ACC112 (cell line): ENCODE data around the gene CCDC24.
A peak's percentile ranks its signal among the peaks of the same experiment; 100 is the strongest.

ENCODE experiments used
- H2AFZ ChIP-seq: fragments of 200-600 bp; sonication (generic); one replicate; pipeline ENCODE4 v1.6.0; 2017; ENCODE audit warnings: antibody characterized with exemption, low read length; ENCODE audit not compliant: unreplicated experiment
- H3K27ac ChIP-seq: fragments of 200-600 bp; sonication (generic); 2 replicates; pipeline ENCODE4 v1.5.1; 2014; ENCODE audit warnings: low read depth, mild to moderate bottlenecking, antibody characterized with exemption, low read length, moderate library complexity
- H3K27me3 ChIP-seq: fragments of 200-600 bp; sonication (generic); 2 replicates; pipeline ENCODE4 v1.6.1; 2014; ENCODE audit warnings: mild to moderate bottlenecking, antibody characterized with exemption, low read length, moderate library complexity, mixed read lengths; ENCODE audit not compliant: insufficient read depth
- H3K36me3 ChIP-seq: fragments of 200-600 bp; sonication (generic); 2 replicates; pipeline ENCODE4 v1.6.1; 2016; ENCODE audit warnings: mild to moderate bottlenecking, antibody characterized with exemption, low read length, moderate library complexity, mixed read lengths; ENCODE audit not compliant: insufficient read depth
- H3K4me1 ChIP-seq: fragments of 200-600 bp; sonication (generic); one replicate; pipeline ENCODE4 v1.6.1; 2016; ENCODE audit warnings: low read length, mixed read lengths; ENCODE audit not compliant: insufficient read depth, unreplicated experiment, control insufficient read depth
- H3K4me3 ChIP-seq: fragments of 200-600 bp; sonication (generic); 2 replicates; pipeline ENCODE4 v1.5.1; 2014; ENCODE audit warnings: mild to moderate bottlenecking, low read depth, low read length
- H3K79me2 ChIP-seq: fragments of 200-600 bp; sonication (generic); one replicate; pipeline ENCODE4 v1.6.0; 2016; ENCODE audit warnings: low read length; ENCODE audit not compliant: control insufficient read depth, unreplicated experiment, insufficient read depth

The CCDC24 gene

GRCh38 chr1:44034976-44035716 is 43.7 kb downstream of the CCDC24 start:
- H3K79me2 ChIP-seq = no peaks in the 10 kb centered on the region
- no peak overlapping the region for H3K4me3 ChIP-seq
- no peak overlapping the region for H2AFZ ChIP-seq
- peaks cover 47% of the 10 kb centered on the region for H3K4me1 ChIP-seq
- H3K27me3 ChIP-seq = no peaks in the 10 kb centered on the region
- H3K27ac ChIP-seq = no peak overlapping the region
- H3K36me3 ChIP-seq = no peaks in the 10 kb centered on the region

- no peak overlapping the region for H2AFZ ChIP-seq
- H3K4me1 ChIP-seq = peaks cover 54% of the 10 kb centered on the region
- H3K27ac ChIP-seq = no peak overlapping the region
- H3K27me3 ChIP-seq = no peaks in the 10 kb centered on the region
- H3K79me2 ChIP-seq = no peaks in the 10 kb centered on the region
- no peak overlapping the region for H3K4me3 ChIP-seq
- H3K36me3 ChIP-seq = no peaks in the 10 kb centered on the region
Measured at GRCh38 chr1:44035726-44036408, 44.5 kb downstream of the CCDC24 start.

GRCh38 chr1:44036409-44037139 is 45.2 kb downstream of the CCDC24 start:
- H3K79me2 ChIP-seq = no peaks in the 10 kb centered on the region
- H3K4me3 ChIP-seq = no peak overlapping the region
- H3K27me3 ChIP-seq = no peaks in the 10 kb centered on the region
- no peak overlapping the region for H3K27ac ChIP-seq
- H3K4me1 ChIP-seq = peaks cover 57% of the 10 kb centered on the region
- H3K36me3 ChIP-seq = no peaks in the 10 kb centered on the region
- no peak overlapping the region for H2AFZ ChIP-seq

GRCh38 chr1:44037154-44037553 is 45.8 kb downstream of the CCDC24 start:
- Histone ChIP-seq H3K27me3 (no peaks in the 10 kb centered on the region), H3K27ac (no peak overlapping the region), H3K4me3 (no peak overlapping the region), H2AFZ (no peak overlapping the region), H3K4me1 (peaks cover 54% of the 10 kb centered on the region), H3K79me2 (no peaks in the 10 kb centered on the region), H3K36me3 (no peaks in the 10 kb centered on the region)

GRCh38 chr1:44038876-44039657 is 47.7 kb downstream of the CCDC24 start:
- peaks cover 65% of the 10 kb centered on the region for H3K4me1 ChIP-seq
- no peaks in the 10 kb centered on the region for H3K27me3 ChIP-seq
- no peaks in the 10 kb centered on the region for H3K36me3 ChIP-seq

GRCh38 chr1:44040418-44040817 is 49.0 kb downstream of the CCDC24 start:
- Histone ChIP-seq H3K36me3 (no peaks in the 10 kb centered on the region), H3K27ac (peak overlapping the region; percentile 95), H3K79me2 (no peaks in the 10 kb centered on the region), H3K27me3 (no peaks in the 10 kb centered on the region), H3K4me1 (peaks cover 70% of the 10 kb centered on the region), H2AFZ (no peak overlapping the region), H3K4me3 (peak overlapping the region; percentile 29; the same call in 1 of the 2 replicates)

More at GRCh38 chr1:44038876-44039657, 47.7 kb downstream of the CCDC24 start:
- H3K4me3 ChIP-seq = peak overlapping the region; percentile 5; the same call in 1 of the 2 replicates
- no peak overlapping the region for H2AFZ ChIP-seq
- peak overlapping the region; percentile 95 for H3K27ac ChIP-seq
- H3K79me2 ChIP-seq = no peaks in the 10 kb centered on the region

GRCh38 chr1:44040846-44041245 is 49.4 kb downstream of the CCDC24 start:
- H3K79me2 ChIP-seq = no peaks in the 10 kb centered on the region
- no peak overlapping the region for H2AFZ ChIP-seq
- H3K4me1 ChIP-seq = peaks cover 65% of the 10 kb centered on the region
- peak overlapping the region; percentile 95 for H3K27ac ChIP-seq
- H3K36me3 ChIP-seq = no peaks in the 10 kb centered on the region
- H3K4me3 ChIP-seq = 0 out of 2 replicates have a peak overlapping the region, but pooled peaks have one; percentile 29
- no peaks in the 10 kb centered on the region for H3K27me3 ChIP-seq

- Histone ChIP-seq H3K4me1 (peaks cover 60% of the 10 kb centered on the region), H3K27me3 (no peaks in the 10 kb centered on the region), H3K4me3 (no peak overlapping the region), H2AFZ (no peak overlapping the region), H3K36me3 (no peaks in the 10 kb centered on the region), H3K79me2 (no peaks in the 10 kb centered on the region), H3K27ac (no peak overlapping the region; the same call in 1 of the 2 replicates)
Measured at GRCh38 chr1:44043176-44044070, 52.0 kb downstream of the CCDC24 start.

- no peaks in the 10 kb centered on the region for H3K27me3 ChIP-seq
- H3K27ac ChIP-seq = no peak overlapping the region; the same call in 1 of the 2 replicates
- H2AFZ ChIP-seq = no peak overlapping the region
- no peaks in the 10 kb centered on the region for H3K79me2 ChIP-seq
- peaks cover 59% of the 10 kb centered on the region for H3K4me1 ChIP-seq
- no peak overlapping the region for H3K4me3 ChIP-seq
- no peaks in the 10 kb centered on the region for H3K36me3 ChIP-seq
Measured at GRCh38 chr1:44044071-44044801, 52.8 kb downstream of the CCDC24 start.
